ENCODE results near the gene CHST2.
"Not testable (repeated sequence)": the region's sequence is repeated elsewhere in the genome, so short reads cannot be mapped to it uniquely, and the experiment has no call there.

DNA sequence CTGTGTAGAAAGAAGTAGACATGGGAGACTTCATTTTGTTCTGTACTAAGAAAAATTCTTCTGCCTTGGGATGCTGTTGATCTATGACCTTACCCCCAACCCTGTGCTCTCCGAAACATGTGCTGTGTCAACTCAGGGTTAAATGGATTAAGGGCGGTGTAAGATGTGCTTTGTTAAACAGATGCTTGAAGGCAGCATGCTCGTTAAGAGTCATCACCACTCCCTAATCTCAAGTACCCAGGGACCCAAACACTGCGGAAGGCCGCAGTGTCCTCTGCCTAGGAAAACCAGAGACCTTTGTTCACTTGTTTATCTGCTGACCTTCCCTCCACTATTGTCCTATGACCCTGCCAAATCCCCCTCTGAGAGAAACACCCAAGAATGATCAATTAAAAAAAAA is 45.6 kb upstream of the CHST2 start:
- not testable (repeated sequence) for TF ChIP-seq CTCF, POLR2A, EP300 (IDR thresholded peaks at IDR 0.05)

Data from ovary (tissue), 3 donors.